Adrenal gland (tissue), 5 donors: ENCODE data around the gene TANC1.

Source experiments
- CTCF ChIP-seq, 6 experiments: fragments of 450-650 bp in 4 of 6; fragments of 200-600 bp in 2 of 6; sonication (generic) in 1 of 6; IDR thresholded peaks; 1 replicate in 5 of 6; 2 replicates in 1 of 6; pipeline versions ENCODE4 v1.5.1 to v1.8.0; 2016 to 2021; ENCODE audit warnings: antibody characterized with exemption in 6 of 6, mild to moderate bottlenecking in 2 of 6, moderate library complexity in 1 of 6
- POLR2A ChIP-seq, 2 donors: fragments of 450-650 bp; IDR thresholded peaks; one replicate each; pipeline ENCODE4 v1.6.1; 2017; ENCODE audit warnings: antibody characterized with exemption in 2 of 2, mild to moderate bottlenecking in 2 of 2, moderate library complexity in 1 of 2
- donor health status: DM: no; HTN: no; CAD: no.

GRCh38 chr2:159214325-159214865 is 246.0 kb downstream of the TANC1 start:
- TF ChIP-seq CTCF (IDR thresholded peaks at IDR 0.05) (no peak), POLR2A (IDR thresholded peaks at IDR 0.05) (no peak)
